GM10266 (cell line): ENCODE results near the gene KISS1R.

Experiments used
- DNase-seq: peaks from one replicate; pipeline ENCODE4 v3.0.0; 2012; ENCODE audit errors: extremely low spot score
- TF ChIP-seq, protein P1 (sequence below): IDR thresholded peaks from 2 replicates; pipeline ENCODE4 v1.5.1; 2012; ENCODE audit warnings: mild to moderate bottlenecking, low read depth; ENCODE audit not compliant: control insufficient read depth, insufficient read depth; ENCODE audit errors: missing control alignments

KISS1R gene

GRCh38 chr19:913080-913748 lies 3.9 kb upstream of the KISS1R start, which contains the start of gene R3HDM4:
Gene R3HDM4 (minus strand): TSS chr19:913219. CDS start chr19:913157, 62 bp downstream.
- TF ChIP-seq, protein P1, sequence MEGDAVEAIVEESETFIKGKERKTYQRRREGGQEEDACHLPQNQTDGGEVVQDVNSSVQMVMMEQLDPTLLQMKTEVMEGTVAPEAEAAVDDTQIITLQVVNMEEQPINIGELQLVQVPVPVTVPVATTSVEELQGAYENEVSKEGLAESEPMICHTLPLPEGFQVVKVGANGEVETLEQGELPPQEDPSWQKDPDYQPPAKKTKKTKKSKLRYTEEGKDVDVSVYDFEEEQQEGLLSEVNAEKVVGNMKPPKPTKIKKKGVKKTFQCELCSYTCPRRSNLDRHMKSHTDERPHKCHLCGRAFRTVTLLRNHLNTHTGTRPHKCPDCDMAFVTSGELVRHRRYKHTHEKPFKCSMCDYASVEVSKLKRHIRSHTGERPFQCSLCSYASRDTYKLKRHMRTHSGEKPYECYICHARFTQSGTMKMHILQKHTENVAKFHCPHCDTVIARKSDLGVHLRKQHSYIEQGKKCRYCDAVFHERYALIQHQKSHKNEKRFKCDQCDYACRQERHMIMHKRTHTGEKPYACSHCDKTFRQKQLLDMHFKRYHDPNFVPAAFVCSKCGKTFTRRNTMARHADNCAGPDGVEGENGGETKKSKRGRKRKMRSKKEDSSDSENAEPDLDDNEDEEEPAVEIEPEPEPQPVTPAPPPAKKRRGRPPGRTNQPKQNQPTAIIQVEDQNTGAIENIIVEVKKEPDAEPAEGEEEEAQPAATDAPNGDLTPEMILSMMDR: no peak

DNA sequence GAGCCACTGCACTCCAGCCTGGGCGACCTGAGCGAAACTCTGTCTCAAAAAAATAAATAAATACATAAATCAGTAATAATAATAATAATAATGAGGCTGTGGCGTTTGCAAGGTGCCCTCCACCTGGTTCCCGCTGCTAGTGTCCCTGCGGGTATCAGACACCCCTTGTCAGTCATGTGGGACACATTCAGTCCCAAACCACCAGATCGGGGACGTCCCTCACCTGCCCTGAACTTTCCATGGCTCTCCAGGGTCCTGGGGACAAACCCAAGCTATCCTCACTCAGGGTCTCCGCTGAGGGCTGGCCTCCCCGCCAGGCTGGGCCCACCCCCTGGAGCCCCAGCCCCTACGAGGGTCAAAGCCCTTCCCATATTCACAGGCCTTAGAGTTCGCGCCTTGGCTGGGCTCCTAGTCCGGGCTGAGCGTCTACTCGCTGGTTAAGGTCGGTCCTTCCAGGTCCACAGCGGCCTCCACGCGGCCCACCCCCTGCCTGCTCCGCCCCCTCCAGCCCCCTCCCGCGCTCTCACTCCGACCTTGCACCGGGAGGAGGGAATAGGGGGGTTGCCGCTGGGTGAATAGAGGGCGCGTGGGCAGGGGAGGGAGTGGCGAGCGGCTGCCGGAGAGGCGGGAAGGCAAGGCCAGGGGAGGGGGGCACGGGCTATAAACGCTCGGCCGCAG lies 349 bp upstream of the KISS1R start:
- TF ChIP-seq, protein P1: no peak
- no peak for DNase-seq

More at GRCh38 chr19:913080-913748, 3.9 kb upstream of the KISS1R start, which contains the start of gene R3HDM4:
- peak; percentile 98 for DNase-seq

GRCh38 chr19:918152-918437 lies 962 bp downstream of the KISS1R start:
- TF ChIP-seq, protein P1: no peak
- no peak for DNase-seq

DNA sequence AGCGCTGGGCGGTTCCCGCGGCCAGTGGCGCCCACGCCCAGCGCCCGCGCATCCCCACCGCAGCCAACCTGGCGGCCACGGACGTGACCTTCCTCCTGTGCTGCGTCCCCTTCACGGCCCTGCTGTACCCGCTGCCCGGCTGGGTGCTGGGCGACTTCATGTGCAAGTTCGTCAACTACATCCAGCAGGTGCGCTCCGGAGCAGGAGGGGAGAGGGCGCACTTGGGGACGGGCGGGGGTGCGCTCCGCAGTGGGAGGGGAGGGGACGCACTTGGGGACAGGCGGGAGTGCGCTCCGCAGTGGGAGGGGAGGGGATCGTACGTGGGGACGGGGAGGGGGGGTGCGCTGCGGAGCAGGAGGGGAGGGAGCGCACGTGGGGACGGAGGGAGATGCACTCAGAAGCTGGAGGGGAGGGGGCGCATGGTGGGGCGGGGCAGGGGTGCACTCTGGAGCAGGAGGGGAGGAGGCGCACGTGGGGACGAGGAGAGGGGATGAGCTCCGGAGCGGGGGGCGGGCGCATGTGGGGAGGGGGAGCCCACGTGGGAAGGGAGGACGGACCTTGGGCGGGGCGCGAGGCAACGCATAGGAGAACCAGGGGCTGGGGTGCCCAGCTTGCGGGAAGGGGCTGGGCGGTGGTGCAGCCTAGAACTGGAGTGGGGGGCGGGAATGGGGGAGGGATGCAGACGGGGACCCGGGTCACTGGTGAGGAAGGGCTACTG lies 1.5 kb downstream of the KISS1R start:
- DNase-seq: no peak
- TF ChIP-seq, protein P1: no peak

GRCh38 chr19:919199-920050 lies 2.3 kb downstream of the KISS1R start:
- TF ChIP-seq, protein P1: no peak
- no peak for DNase-seq

DNA sequence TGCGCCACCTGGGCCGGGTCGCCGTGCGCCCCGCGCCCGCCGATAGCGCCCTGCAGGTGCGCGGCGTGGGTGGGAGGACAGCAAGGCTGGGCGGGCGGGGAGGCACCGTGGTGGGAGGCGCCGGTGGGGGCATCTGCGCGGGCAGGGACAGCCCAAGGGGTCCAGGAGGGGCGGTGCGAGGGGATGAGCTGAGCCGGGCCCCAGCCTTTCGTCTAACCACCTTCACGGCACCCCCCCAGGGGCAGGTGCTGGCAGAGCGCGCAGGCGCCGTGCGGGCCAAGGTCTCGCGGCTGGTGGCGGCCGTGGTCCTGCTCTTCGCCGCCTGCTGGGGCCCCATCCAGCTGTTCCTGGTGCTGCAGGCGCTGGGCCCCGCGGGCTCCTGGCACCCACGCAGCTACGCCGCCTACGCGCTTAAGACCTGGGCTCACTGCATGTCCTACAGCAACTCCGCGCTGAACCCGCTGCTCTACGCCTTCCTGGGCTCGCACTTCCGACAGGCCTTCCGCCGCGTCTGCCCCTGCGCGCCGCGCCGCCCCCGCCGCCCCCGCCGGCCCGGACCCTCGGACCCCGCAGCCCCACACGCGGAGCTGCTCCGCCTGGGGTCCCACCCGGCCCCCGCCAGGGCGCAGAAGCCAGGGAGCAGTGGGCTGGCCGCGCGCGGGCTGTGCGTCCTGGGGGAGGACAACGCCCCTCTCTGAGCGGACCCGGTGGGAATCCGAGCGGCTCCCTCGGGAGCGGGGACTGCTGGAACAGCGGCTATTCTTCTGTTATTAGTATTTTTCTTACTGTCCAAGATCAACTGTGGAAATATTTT lies 3.1 kb downstream of the KISS1R start:
- TF ChIP-seq, protein P1: no peak
- DNase-seq: peak; percentile 85
